HL-60 (cell line): ENCODE results near the gene TMEM79.

Source experiments
- CTCF ChIP-seq: IDR thresholded peaks from one replicate; pipeline ENCODE4 v1.5.1; 2011; ENCODE audit warnings: low read length, control low read depth, inconsistent platforms; ENCODE audit not compliant: insufficient read depth
- GABPA ChIP-seq: IDR thresholded peaks from 2 replicates; pipeline ENCODE4 v1.6.1; 2012; ENCODE audit warnings: low read depth
- POLR2AphosphoS5 ChIP-seq: IDR thresholded peaks from 2 replicates; pipeline ENCODE4 v1.6.1; 2012; ENCODE audit warnings: low read depth
- REST ChIP-seq: IDR thresholded peaks from 2 replicates; pipeline ENCODE4 v1.6.1; 2012; ENCODE audit warnings: low read depth; ENCODE audit not compliant: insufficient replicate concordance
- SPI1 ChIP-seq: IDR thresholded peaks from 2 replicates; pipeline ENCODE4 v1.6.1; 2012; ENCODE audit warnings: low read depth, mild to moderate bottlenecking, borderline replicate concordance

GRCh38 chr1:156281693-156282478 is 2.2 kb upstream of the TMEM79 start:
- TF ChIP-seq CTCF (no peak), REST (no peak), SPI1 (peak; percentile 33; the same call in 1 of the 2 replicates), POLR2AphosphoS5 (no peak; the same call in 1 of the 2 replicates), GABPA (no peak)
